ENCODE measurements around the gene KLHL40. TPM values are rescaled to one million over a fixed set of nuclear protein-coding genes. Genes with fewer than 3 reads are reported as not detected.

KLHL40 gene
- total RNA-seq, 4 donors from 2014 or later = not detected

DNA sequence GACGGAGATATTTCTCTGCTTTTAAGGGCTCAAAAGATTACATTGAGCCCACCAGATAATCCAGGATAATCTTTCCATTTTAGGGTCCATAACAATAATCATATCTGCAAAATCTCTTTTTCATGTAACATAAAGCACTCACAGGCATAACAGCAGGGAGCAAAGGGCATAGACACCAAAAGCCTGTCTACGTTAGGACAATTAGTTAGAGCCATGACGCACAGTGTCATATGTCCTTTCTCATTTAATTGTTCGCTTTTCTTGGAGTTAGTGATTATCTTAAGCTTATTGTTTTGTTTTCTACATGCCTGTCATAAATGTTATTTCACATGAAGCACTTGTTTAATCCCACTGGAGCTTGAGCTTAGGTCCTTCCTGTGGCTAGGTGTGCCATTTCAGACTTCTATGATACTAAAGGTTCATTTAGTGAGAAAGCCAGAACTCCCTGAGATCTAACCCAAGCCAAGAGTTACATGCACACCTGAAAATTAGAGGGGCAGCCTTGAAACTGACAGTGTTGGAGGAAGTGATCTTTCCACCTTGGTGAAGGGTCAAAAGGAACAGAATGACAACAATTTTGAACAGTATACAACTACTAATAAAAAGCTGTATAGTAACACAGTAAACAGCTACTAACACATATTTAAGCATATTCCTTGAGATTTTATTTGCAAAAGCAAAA lies 29.0 kb downstream of the KLHL40 start:
- TF ChIP-seq, protein P1, sequence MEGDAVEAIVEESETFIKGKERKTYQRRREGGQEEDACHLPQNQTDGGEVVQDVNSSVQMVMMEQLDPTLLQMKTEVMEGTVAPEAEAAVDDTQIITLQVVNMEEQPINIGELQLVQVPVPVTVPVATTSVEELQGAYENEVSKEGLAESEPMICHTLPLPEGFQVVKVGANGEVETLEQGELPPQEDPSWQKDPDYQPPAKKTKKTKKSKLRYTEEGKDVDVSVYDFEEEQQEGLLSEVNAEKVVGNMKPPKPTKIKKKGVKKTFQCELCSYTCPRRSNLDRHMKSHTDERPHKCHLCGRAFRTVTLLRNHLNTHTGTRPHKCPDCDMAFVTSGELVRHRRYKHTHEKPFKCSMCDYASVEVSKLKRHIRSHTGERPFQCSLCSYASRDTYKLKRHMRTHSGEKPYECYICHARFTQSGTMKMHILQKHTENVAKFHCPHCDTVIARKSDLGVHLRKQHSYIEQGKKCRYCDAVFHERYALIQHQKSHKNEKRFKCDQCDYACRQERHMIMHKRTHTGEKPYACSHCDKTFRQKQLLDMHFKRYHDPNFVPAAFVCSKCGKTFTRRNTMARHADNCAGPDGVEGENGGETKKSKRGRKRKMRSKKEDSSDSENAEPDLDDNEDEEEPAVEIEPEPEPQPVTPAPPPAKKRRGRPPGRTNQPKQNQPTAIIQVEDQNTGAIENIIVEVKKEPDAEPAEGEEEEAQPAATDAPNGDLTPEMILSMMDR (IDR thresholded peaks at IDR 0.05; ENCODE audit: low read depth) = no peak

DNA sequence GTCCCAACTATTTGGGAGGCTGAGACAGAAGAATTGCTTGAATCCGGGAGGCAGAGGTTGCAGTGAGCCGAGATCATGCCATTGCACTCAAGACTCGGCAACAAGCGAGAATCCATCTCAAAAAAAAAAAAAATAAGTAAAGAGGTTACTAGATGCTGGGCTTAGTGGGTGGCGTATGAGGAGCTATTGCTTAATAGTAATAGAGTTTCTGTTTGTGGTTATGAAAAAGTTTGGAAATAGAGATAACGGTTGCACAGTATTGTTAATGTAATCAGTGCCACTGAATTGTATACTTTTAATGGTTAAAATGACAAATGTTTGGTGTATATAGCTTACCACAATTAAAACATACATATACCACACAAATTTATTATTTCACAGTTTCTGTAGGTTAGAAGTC lies 32.0 kb downstream of the KLHL40 start:
- TF ChIP-seq, protein P1 (IDR thresholded peaks at IDR 0.05; ENCODE audit: low read depth) = no peak

DNA sequence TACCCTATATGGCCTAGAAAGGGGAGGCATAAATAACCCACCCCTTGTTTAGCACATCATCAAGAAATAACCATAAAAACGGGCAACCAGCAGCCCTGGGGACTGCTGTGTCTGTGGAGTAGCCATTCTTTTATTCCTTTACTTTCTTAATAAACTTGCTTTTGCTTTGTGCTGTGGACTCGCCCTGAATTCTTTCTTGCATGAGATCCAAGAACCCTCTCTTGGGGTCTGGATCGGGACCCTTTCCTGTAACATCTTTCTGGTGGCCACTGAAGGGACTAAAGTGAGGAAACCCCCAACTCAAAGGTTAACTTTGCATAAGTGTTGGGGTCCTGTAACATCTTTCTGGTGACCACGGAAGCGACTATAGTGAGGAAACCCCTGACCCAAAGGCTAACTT lies 33.0 kb downstream of the KLHL40 start:
- TF ChIP-seq, protein P1 (IDR thresholded peaks at IDR 0.05; ENCODE audit: low read depth) = no peak

DNA sequence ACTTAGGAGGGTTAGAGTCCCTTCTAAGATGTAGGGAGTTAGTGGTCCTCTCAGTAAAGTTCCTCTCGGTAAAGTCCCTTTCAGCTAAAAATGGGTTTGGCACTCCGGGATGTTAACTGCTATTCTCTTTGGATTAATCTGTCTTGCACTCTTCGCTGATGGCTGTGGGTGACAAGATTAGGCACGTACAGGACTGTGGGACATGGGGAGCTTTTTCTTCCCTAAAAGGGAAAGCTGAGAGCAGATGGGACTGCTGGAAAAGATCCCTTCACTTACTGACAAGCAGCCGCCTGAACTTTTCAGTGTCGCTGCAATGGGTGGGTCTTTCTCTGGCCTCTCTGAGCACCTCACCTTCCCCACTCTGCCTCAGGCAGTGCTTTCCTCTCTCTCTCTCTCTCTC lies 33.7 kb downstream of the KLHL40 start:
- TF ChIP-seq, protein P1 (IDR thresholded peaks at IDR 0.05; ENCODE audit: low read depth) = no peak

DNA sequence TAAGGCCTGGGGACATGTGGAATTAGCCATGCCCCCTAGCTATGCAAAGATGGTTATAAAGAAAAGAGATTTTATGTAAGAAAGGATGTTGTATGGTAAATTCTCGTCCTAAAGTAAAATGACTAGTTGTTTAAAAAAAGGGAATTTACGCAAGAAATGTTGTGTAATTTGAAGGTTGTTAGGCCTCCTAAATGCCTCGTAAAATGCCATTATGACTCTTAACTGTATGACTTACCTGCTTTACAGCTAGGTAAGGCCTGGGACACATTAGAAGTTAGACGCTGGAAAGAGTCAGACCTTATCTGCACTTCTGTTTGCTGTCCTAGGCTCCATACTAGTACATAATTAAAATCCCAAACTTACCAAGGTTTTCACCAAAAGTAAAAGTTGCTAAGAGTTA lies 34.8 kb downstream of the KLHL40 start:
- TF ChIP-seq, protein P1 (IDR thresholded peaks at IDR 0.05; ENCODE audit: low read depth) = no peak

DNA sequence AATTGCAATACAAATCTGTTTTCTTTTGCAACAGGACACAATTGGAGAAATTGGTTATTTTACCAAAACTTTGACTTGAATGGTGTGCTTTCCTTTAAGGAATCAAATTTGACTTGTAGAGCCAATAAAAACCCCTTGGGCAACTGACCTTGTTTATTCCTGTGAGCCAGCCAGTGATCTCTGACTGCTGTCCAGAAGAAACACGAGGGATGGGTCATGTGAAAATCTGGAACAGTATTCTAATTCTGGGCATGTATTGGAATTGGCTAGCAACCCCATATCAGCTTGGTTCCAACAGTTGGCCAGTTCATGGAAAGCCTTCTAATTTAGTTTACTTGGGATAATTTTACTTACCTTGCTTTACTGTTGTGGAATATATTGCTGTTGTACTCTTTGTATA lies 36.4 kb downstream of the KLHL40 start:
- TF ChIP-seq, protein P1 (IDR thresholded peaks at IDR 0.05; ENCODE audit: low read depth) = no peak

DNA sequence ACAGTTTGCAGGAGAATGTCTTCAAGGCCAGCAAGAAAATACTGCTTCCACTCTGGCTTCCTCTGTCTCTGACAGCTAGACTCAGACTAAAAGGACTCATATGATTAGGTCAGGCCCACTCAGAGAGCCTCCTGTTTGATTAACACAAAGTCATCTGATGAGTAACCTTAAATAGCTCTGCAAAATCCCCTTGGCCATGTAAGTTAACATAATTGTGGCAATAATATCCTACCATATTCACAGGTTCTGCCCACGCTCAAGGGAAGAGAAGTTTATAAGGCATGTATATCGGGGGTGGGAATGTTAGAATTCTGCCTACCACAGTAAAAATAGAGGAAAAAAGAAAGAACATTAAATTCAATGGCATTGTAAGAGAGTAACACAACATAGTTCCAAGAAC lies 37.9 kb downstream of the KLHL40 start:
- TF ChIP-seq, protein P1 (IDR thresholded peaks at IDR 0.05; ENCODE audit: low read depth) = no peak

All from subcutaneous adipose tissue (tissue), 4 donors.